GM12864 (cell line): ENCODE results near the gene INS.

Experiments used
- DNase-seq: peaks from one replicate; pipeline ENCODE4 v3.0.0-alpha.2; 2011; ENCODE audit warnings: low read depth
- H3K4me3 ChIP-seq: 2 replicates; pipeline ENCODE4 v1.5.1; 2011; ENCODE audit warnings: mild to moderate bottlenecking, low read depth, low read length, control low read depth
- TF ChIP-seq, protein P1 (sequence below): IDR thresholded peaks from 2 replicates; pipeline ENCODE4 v1.5.1; 2011; ENCODE audit warnings: low read depth, mild to moderate bottlenecking, moderate library complexity, low read length, control low read depth, inconsistent platforms; ENCODE audit errors: missing control alignments

INS gene

DNA sequence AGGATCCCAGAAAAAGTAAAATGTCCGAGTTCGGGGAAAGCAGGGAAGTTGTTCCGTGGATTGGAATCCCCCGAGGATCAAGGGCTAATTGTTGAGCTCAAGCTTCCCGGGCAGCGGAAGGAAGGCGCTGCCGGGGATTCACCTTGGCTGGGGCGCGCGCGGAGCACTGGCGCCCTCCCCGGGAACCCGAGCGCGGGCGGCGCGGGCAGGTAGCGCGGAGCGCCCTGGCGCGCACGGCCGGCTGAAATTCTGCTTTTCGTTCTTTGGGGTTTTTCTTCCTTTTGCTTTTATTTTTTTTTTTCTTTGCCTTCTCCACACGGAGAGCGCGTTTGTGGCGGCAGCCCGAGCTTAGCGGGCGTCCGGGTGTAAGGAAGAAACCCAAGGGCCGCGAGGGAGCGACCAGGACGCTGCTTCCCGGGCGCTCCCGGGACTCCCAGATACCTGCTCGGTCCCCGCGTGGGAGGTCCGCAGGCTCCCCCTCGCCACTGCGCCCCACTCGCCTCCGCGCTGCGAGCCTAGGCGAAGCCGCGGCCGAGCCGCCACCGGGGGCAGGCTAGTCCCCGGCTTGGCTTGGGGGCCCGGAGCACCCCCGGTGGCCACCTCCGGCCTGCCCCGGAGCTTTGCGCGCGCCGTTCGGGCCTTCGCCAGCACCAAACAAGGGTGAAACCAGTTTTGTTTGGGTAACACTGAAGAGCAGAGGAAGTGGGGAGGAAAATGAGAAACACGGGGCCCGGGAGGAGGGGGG, 17.0 kb downstream of the INS start:
- no peak overlapping the region for H3K4me3 ChIP-seq
- DNase-seq, result no peak
- TF ChIP-seq, protein P1, sequence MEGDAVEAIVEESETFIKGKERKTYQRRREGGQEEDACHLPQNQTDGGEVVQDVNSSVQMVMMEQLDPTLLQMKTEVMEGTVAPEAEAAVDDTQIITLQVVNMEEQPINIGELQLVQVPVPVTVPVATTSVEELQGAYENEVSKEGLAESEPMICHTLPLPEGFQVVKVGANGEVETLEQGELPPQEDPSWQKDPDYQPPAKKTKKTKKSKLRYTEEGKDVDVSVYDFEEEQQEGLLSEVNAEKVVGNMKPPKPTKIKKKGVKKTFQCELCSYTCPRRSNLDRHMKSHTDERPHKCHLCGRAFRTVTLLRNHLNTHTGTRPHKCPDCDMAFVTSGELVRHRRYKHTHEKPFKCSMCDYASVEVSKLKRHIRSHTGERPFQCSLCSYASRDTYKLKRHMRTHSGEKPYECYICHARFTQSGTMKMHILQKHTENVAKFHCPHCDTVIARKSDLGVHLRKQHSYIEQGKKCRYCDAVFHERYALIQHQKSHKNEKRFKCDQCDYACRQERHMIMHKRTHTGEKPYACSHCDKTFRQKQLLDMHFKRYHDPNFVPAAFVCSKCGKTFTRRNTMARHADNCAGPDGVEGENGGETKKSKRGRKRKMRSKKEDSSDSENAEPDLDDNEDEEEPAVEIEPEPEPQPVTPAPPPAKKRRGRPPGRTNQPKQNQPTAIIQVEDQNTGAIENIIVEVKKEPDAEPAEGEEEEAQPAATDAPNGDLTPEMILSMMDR, result no peak

DNA sequence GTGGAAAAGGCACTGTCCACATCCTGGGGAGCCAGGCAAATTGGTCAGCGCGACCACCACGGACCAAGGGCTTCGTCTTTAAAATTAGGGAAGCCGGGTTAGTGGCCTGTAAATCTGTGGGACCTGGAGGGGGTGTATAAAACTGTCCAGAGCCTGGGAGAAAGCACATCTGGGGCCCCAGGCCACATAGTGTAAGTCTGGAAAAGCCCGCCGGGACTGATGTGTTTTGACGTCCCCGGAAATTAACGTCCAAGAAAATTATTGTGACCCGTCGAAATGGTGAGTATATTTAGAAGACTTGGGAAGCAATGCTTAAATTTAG, 17.6 kb downstream of the INS start:
- no peak overlapping the region for H3K4me3 ChIP-seq
- TF ChIP-seq, protein P1, result no peak
- no peak for DNase-seq

GRCh38 chr11:2142762-2143202, 18.2 kb downstream of the INS start:
- TF ChIP-seq, protein P1, result no peak
- DNase-seq, result no peak
- H3K4me3 ChIP-seq, result no peak overlapping the region

GRCh38 chr11:2142300-2142759, 18.7 kb downstream of the INS start:
- DNase-seq, result no peak
- H3K4me3 ChIP-seq, result no peak overlapping the region
- TF ChIP-seq, protein P1, result no peak

- DNase-seq, result no peak
- H3K4me3 ChIP-seq, result no peak overlapping the region
Observed at GRCh38 chr11:2140411-2141400, 20.3 kb downstream of the INS start.

DNA sequence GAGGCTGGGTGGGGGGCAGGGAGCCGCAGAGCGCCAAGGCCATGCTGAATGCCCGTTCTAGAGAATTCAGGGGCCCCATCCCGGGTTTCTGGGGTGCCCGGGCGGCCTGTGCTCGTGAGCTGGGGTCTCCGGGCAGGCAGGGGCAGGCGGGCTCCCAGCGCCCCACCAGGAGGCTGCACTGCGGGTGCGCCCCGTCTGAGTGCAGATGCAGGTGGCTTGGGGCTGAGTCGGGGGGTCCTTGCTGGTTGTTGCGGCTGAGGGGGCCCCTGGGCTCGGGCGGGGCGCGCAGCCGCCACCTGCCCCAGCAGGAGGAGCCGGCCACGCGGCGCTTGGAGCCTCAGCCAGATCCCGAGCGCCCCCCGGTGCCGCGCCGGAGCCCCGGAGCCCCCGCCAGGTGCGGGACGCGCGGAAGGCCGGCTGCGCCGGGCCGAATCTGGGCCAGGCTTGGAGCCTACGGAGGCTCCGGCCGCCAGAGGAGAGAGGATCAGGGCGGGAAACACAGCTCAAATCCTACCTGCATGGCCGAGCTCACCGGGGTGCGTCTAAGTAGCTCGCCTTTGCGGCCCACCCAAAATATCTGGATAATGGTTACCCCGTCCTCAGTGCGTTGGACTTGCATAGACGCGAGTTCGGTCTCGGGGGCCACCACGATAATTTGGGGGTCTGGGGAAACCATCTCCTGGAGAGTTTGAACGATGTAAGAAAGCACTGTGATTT, 21.2 kb downstream of the INS start:
- TF ChIP-seq, protein P1, result no peak
- H3K4me3 ChIP-seq, result no peak overlapping the region
- DNase-seq, result no peak

More at GRCh38 chr11:2140411-2141400, 20.3 kb downstream of the INS start:
- TF ChIP-seq, protein P1, result no peak
